ENCODE measurements around the gene RAB3A.

The RAB3A gene

DNA sequence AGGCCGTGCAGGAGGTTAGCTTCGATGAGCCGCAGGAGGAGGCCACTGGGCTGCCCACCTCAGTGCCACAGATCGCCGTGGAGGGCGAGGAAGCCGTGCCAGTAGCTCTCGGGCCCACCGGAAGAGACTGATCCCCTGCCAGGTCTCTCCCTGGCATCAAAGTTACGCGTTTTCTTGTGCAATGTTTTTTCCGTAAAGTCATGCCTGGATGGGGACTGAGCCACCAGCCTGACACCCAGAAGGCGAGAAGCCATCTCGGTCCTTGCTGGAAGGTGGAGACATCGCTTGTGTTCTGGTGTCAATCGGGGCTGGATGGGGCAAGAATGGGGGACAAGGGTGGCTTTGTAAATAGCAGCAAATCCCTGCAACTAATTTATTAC is 54.3 kb downstream of the RAB3A start (continued):
- TF ChIP-seq ZNF350 (tag by site-specific recombination; IDR thresholded peaks at IDR 0.05) (no peak), ZNF488 (tag by site-specific recombination; IDR thresholded peaks at IDR 0.05) (no peak), ZNF404 (tag by site-specific recombination; IDR thresholded peaks at IDR 0.05) (no peak), ZNF843 (tag by site-specific recombination; IDR thresholded peaks at IDR 0.05) (no peak), ZNF48 (tag by site-specific recombination; IDR thresholded peaks at IDR 0.05) (no peak), ZNF324 (tag by site-specific recombination; IDR thresholded peaks at IDR 0.05) (no peak), ZNF138 (tag by site-specific recombination; IDR thresholded peaks at IDR 0.05; ENCODE audit: borderline replicate concordance) (no peak)

DNA sequence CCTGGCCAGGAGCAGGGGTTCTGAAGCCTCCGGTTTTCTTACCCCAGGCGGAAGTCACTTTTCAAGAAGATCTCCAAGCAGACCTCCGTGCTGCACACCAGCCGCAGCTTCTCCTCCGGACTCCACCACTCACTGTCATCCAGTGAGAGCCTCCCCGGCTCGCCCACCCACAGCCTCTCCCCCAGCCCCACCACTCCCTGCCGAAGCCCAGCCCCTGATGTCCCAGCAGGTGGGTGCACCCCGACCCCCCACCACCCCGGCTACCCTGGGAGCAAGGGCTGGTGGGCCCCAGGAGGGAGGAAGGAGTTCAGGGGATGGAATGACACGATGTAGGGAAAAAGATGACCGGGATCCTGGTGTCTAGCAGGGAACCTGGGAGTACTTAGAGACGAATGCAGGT is 56.4 kb downstream of the RAB3A start:
- ChIA-PET POLR2A (no interaction called here), CTCF (no interaction called here)
- Histone ChIP-seq H3K4me1 (ENCODE audit: control insufficient read depth, insufficient read depth, low read length) (no peaks in the 10 kb centered on the region), H3K36me3 (ENCODE audit: control insufficient read depth in 2 of 2, insufficient read depth in 1 of 2, low read length in 2 of 2) (peaks cover 0 to 30% of the 10 kb centered on the region in 2 experiments; a peak in 2 of 3 replicates), H3K4me3 (ENCODE audit: low read depth, low read length) (no peak overlapping the region), H3K9me3 (ENCODE audit: control insufficient read depth, insufficient read depth, low read depth, low read length) (no peaks in the 10 kb centered on the region), H3K27ac (ENCODE audit: extremely low read depth, low read depth, low read length) (no peak overlapping the region)
- TF ChIP-seq ZNF704 (tag by site-specific recombination; IDR thresholded peaks at IDR 0.05) (no peak), PRDM4 (tag by site-specific recombination; IDR thresholded peaks at IDR 0.05) (no peak), ZNF214 (tag by site-specific recombination; IDR thresholded peaks at IDR 0.05; ENCODE audit: borderline replicate concordance) (no peak), HOXD13 (CRISPR knock-in tag; IDR thresholded peaks at IDR 0.05; ENCODE audit: borderline replicate concordance) (no peak), ZNF239 (tag by site-specific recombination; IDR thresholded peaks at IDR 0.05) (no peak), ZIC2 (tag by site-specific recombination; IDR thresholded peaks at IDR 0.05) (0 out of 2 replicates have a peak, but pooled peaks have one; percentile 35), ZXDB (tag by site-specific recombination; IDR thresholded peaks at IDR 0.05) (no peak), ZNF791 (tag by site-specific recombination; IDR thresholded peaks at IDR 0.05) (no peak)

Data from HEK293 (cell line).